GM13977 (cell line): ENCODE measurements around the gene MGA.
A peak's percentile ranks its signal among the peaks of the same experiment; 100 is the strongest.

ENCODE experiments used
- DNase-seq: peaks from one replicate; pipeline ENCODE4 v3.0.0; 2012; ENCODE audit warnings: low spot score
- CTCF ChIP-seq: IDR thresholded peaks from 2 replicates; pipeline ENCODE4 v1.5.1; 2012; ENCODE audit warnings: mild to moderate bottlenecking, control low read depth; ENCODE audit not compliant: insufficient read depth; ENCODE audit errors: extremely low read depth, missing control alignments
- in situ Hi-C: fragments of 300-500 bp; cut with MboI; formaldehyde crosslinking; loops from one replicate; pipeline ENCODE4 v1.12.0; 2022; ENCODE audit warnings: low sequenced_read_pairs, low pct_unique_long_range_greater_than_20kb, mixed read lengths, inconsistent platforms; ENCODE audit not compliant: unreplicated experiment

Gene MGA

GRCh38 chr15:41756198-41756597, 96.0 kb downstream of the MGA start:
- DNase-seq, result no peak
- in situ Hi-C loops, result no loop called here
- TF ChIP-seq CTCF, result no peak

- DNase-seq, result peak; percentile 70
- in situ Hi-C loops, result no loop called here
- peak; percentile 68 for TF ChIP-seq CTCF
Observed at GRCh38 chr15:41772720-41773331, 112.6 kb downstream of the MGA start.

- no peak for DNase-seq
- in situ Hi-C loops, result no loop called here
- no peak for TF ChIP-seq CTCF
Observed at GRCh38 chr15:41773332-41773728, 113.1 kb downstream of the MGA start.

- TF ChIP-seq CTCF, result no peak
- in situ Hi-C loops, result no loop called here
- DNase-seq, result no peak
Observed at GRCh38 chr15:41773729-41774061, 113.5 kb downstream of the MGA start.

- TF ChIP-seq CTCF, result peak; percentile 81
- DNase-seq, result peak; percentile 95
- in situ Hi-C loops, result no loop called here
Observed at GRCh38 chr15:41774062-41774881, 114.1 kb downstream of the MGA start, which contains the start of gene MAPKBP1. TSS of gene MAPKBP1 (plus strand) at chr15:41774484. CDS start at chr15:41775276, 792 bp downstream.

GRCh38 chr15:41774882-41775417, 114.7 kb downstream of the MGA start:
- TF ChIP-seq CTCF, result no peak
- in situ Hi-C loops, result no loop called here
- DNase-seq, result no peak
